HCT116 (cell line): Measurements from ENCODE around the gene MT4.

ENCODE experiments used
- CBX3 ChIP-seq: IDR thresholded peaks from 2 replicates; pipeline ENCODE4 v1.6.1; 2012; ENCODE audit warnings: low read depth
- JUND ChIP-seq: IDR thresholded peaks from 2 replicates; pipeline ENCODE4 v1.6.1; 2012
- POLR2AphosphoS5 ChIP-seq: IDR thresholded peaks from 2 replicates; pipeline ENCODE4 v1.6.1; 2011; ENCODE audit warnings: mild to moderate bottlenecking, low read depth, low read length, moderate library complexity
- YY1 ChIP-seq: IDR thresholded peaks from 2 replicates; pipeline ENCODE4 v1.6.1; 2011; ENCODE audit warnings: low read length, low read depth, moderate library complexity, mild to moderate bottlenecking; ENCODE audit not compliant: insufficient replicate concordance; ENCODE audit errors: extremely low read depth
- TF ChIP-seq, protein P1 (sequence below): IDR thresholded peaks from 2 replicates; pipeline ENCODE4 v1.6.1; 2012
- TF ChIP-seq, protein P2 (sequence below), 3 experiments: fragments of 200-600 bp in 1 of 3; sonication (generic) in 1 of 3; IDR thresholded peaks in 2 of 3; conservative IDR thresholded peaks in 1 of 3; 2 replicates each; pipeline ENCODE4 v1.5.1; 2012 to 2017; ENCODE audit warnings: low read depth in 2 of 3, low read length in 2 of 3, antibody characterized with exemption in 1 of 3, borderline replicate concordance in 1 of 3, control low read depth in 1 of 3, mild to moderate bottlenecking in 1 of 3, mixed read lengths in 1 of 3, mixed run types in 1 of 3, moderate library complexity in 1 of 3; ENCODE audit not compliant: insufficient read depth in 1 of 3

- TF ChIP-seq YY1 (no peak), CBX3 (no peak), POLR2AphosphoS5 (no peak), JUND (no peak)
- TF ChIP-seq, protein P1, sequence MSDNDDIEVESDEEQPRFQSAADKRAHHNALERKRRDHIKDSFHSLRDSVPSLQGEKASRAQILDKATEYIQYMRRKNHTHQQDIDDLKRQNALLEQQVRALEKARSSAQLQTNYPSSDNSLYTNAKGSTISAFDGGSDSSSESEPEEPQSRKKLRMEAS = no peak
- TF ChIP-seq, protein P2, sequence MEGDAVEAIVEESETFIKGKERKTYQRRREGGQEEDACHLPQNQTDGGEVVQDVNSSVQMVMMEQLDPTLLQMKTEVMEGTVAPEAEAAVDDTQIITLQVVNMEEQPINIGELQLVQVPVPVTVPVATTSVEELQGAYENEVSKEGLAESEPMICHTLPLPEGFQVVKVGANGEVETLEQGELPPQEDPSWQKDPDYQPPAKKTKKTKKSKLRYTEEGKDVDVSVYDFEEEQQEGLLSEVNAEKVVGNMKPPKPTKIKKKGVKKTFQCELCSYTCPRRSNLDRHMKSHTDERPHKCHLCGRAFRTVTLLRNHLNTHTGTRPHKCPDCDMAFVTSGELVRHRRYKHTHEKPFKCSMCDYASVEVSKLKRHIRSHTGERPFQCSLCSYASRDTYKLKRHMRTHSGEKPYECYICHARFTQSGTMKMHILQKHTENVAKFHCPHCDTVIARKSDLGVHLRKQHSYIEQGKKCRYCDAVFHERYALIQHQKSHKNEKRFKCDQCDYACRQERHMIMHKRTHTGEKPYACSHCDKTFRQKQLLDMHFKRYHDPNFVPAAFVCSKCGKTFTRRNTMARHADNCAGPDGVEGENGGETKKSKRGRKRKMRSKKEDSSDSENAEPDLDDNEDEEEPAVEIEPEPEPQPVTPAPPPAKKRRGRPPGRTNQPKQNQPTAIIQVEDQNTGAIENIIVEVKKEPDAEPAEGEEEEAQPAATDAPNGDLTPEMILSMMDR (IDR thresholded peaks at IDR 0.05 in 2 of 3, conservative IDR thresholded peaks at IDR 0.05 in 1 of 3; ENCODE audit: borderline replicate concordance in 1 of 3, insufficient read depth in 1 of 3, low read depth in 2 of 3, low read length in 2 of 3) = no peak
Measured at GRCh38 chr16:56614549-56614991, 49.7 kb downstream of the MT4 start.
